LNCaP clone FGC (cell line): ENCODE results near the gene KIDINS220.
"Not testable (repeated sequence)": the region's sequence is repeated elsewhere in the genome, so short reads cannot be mapped to it uniquely, and the experiment has no call there.

Experiments used
- DNase-seq: peaks from one replicate; pipeline ENCODE4 v3.0.0-alpha.2; 2011; ENCODE audit warnings: low read depth
- H3K4me3 ChIP-seq: 2 replicates; pipeline ENCODE4 v1.5.1; 2011; ENCODE audit warnings: mild to moderate bottlenecking, low read depth, low read length, control low read depth
- CTCF ChIP-seq: IDR thresholded peaks from 2 replicates; pipeline ENCODE4 v1.5.1; 2012; ENCODE audit warnings: mild to moderate bottlenecking; ENCODE audit not compliant: control insufficient read depth, insufficient read depth; ENCODE audit errors: extremely low read depth

Gene KIDINS220

GRCh38 chr2:8740136-8740535 lies 97.3 kb downstream of the KIDINS220 start:
- H3K4me3 ChIP-seq = no peak overlapping the region
- TF ChIP-seq CTCF = no peak
- DNase-seq = no peak

- no peak for DNase-seq
- no peak overlapping the region for H3K4me3 ChIP-seq
- TF ChIP-seq CTCF = no peak
These were observed 99.7 kb downstream of the KIDINS220 start for GRCh38 chr2:8737571-8738175.

GRCh38 chr2:8732601-8733000 lies 104.8 kb downstream of the KIDINS220 start:
- H3K4me3 ChIP-seq = no peak overlapping the region
- no peak for TF ChIP-seq CTCF

GRCh38 chr2:8729939-8730338 lies 107.5 kb downstream of the KIDINS220 start:
- no peak overlapping the region for H3K4me3 ChIP-seq
- TF ChIP-seq CTCF = no peak
- no peak for DNase-seq

More at GRCh38 chr2:8732601-8733000, 104.8 kb downstream of the KIDINS220 start:
- DNase-seq = no peak

GRCh38 chr2:8729101-8729500 lies 108.3 kb downstream of the KIDINS220 start:
- not testable (repeated sequence) for DNase-seq, H3K4me3 ChIP-seq

- no peak overlapping the region for H3K4me3 ChIP-seq
- TF ChIP-seq CTCF = no peak
- DNase-seq = no peak
These were observed 109.0 kb downstream of the KIDINS220 start for GRCh38 chr2:8728305-8729015.

- TF ChIP-seq CTCF = no peak
- DNase-seq = no peak
- H3K4me3 ChIP-seq = no peak overlapping the region
These were observed 111.6 kb downstream of the KIDINS220 start for GRCh38 chr2:8725838-8726237.
